Duodenal mucosa (tissue), 2 donors: ENCODE data around the gene MS4A4E.

Source experiments
- H3K27ac ChIP-seq: one replicate; pipeline ENCODE4 v1.7.0; 2013; ENCODE audit warnings: low read depth, low read length
- H3K27me3 ChIP-seq, 2 donors: one replicate each; pipeline ENCODE4 v1.7.0; 2013; ENCODE audit warnings: low read length in 2 of 2, control low read depth in 1 of 2; ENCODE audit not compliant: insufficient read depth in 2 of 2, control insufficient read depth in 1 of 2
- H3K36me3 ChIP-seq, 2 donors: one replicate each; pipeline ENCODE4 v1.7.0; 2013; ENCODE audit warnings: low read length in 2 of 2, control low read depth in 1 of 2; ENCODE audit not compliant: insufficient read depth in 2 of 2, control insufficient read depth in 1 of 2
- H3K4me1 ChIP-seq, 2 donors: one replicate each; pipeline ENCODE4 v1.7.0; 2013; ENCODE audit warnings: low read length in 2 of 2, control low read depth in 1 of 2; ENCODE audit not compliant: insufficient read depth in 2 of 2, control insufficient read depth in 1 of 2
- H3K4me3 ChIP-seq, 2 donors: one replicate each; pipeline ENCODE4 v1.7.0; 2013; ENCODE audit warnings: low read length in 2 of 2, low read depth in 1 of 2
- H3K9ac ChIP-seq, 2 donors: one replicate each; pipeline ENCODE4 v1.7.0; 2013; ENCODE audit warnings: low read length in 2 of 2, low read depth in 1 of 2
- H3K9me3 ChIP-seq, 2 donors: one replicate each; pipeline ENCODE4 v1.7.0; 2013; ENCODE audit warnings: low read length in 2 of 2, control low read depth in 1 of 2; ENCODE audit not compliant: control insufficient read depth in 1 of 2

MS4A4E gene

DNA sequence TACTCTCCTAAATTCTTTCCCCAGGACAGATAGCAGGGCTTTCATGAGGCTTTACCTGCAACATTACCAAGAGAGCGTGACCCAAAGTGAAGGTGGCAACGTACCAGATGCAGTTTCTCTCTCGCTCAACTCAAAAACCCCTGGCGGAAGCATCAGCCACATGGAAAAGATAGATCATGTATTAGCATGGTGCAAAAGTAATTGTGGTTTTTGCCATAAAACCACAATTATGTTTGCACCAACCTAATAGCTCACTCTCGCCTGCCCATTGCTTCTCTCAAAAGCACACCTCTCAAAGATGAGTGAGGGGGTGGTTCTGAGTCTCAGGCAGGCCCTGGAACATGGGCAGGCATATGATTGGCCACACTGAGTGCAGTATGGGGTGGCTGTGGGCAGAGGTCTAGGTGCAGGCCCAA is 67.1 kb downstream of the MS4A4E start:
- no peaks in the 10 kb centered on the region for H3K36me3 ChIP-seq
- H3K4me3 ChIP-seq: no peak overlapping the region
- H3K9me3 ChIP-seq: no peaks in the 10 kb centered on the region
- H3K27ac ChIP-seq: no peak overlapping the region
- H3K27me3 ChIP-seq: no peaks in the 10 kb centered on the region
- H3K4me1 ChIP-seq: no peaks in the 10 kb centered on the region
- H3K9ac ChIP-seq: no peak overlapping the region

DNA sequence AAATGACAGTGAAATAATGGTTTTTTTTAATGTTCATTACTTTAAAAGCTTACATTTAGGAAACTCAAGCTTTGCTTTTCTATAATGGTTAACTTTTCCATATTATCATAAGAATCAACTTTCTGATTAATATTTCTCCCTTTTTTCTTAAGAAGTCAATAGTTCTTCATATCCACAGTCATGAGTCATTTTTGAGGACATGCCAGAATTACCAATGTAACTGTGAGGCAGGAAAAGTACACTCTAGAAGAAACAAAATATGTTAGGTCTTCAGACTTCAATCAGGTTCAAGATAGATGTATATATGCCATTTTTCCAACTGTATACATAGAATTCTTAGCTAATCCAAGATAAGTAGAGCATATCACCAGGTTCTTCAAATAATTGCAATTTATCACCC is 70.9 kb downstream of the MS4A4E start:
- H3K27ac ChIP-seq: no peak overlapping the region
- H3K9me3 ChIP-seq: peaks cover 7% of the 10 kb centered on the region in 2 donors
- H3K27me3 ChIP-seq: no peaks in the 10 kb centered on the region
- no peak overlapping the region for H3K9ac ChIP-seq
- H3K4me3 ChIP-seq: no peak overlapping the region
- H3K36me3 ChIP-seq: no peaks in the 10 kb centered on the region
- no peaks in the 10 kb centered on the region for H3K4me1 ChIP-seq

DNA sequence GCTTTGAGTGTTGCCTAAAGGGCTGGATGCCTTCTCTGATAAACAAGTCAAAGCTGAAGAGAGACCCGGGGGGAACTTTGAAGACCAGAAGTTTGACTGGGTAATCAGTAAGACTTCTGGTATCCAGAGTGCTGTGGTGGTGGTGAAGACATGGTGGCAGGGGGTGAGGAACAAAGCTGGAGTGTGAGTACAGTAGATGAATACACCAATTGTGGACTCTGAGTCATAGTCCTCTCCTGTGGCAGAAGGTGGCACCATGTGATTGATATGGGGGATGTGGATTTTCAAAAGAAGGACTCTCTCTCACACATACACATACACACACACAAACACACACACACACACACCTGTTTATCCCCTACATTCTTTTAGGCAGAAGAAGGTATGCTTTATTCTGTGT is 72.4 kb downstream of the MS4A4E start:
- Histone ChIP-seq H3K4me3 (no peak overlapping the region), H3K27me3 (no peaks in the 10 kb centered on the region), H3K36me3 (no peaks in the 10 kb centered on the region), H3K9me3 (peaks cover 7% of the 10 kb centered on the region in 2 donors), H3K4me1 (no peaks in the 10 kb centered on the region), H3K9ac (no peak overlapping the region), H3K27ac (no peak overlapping the region)

DNA sequence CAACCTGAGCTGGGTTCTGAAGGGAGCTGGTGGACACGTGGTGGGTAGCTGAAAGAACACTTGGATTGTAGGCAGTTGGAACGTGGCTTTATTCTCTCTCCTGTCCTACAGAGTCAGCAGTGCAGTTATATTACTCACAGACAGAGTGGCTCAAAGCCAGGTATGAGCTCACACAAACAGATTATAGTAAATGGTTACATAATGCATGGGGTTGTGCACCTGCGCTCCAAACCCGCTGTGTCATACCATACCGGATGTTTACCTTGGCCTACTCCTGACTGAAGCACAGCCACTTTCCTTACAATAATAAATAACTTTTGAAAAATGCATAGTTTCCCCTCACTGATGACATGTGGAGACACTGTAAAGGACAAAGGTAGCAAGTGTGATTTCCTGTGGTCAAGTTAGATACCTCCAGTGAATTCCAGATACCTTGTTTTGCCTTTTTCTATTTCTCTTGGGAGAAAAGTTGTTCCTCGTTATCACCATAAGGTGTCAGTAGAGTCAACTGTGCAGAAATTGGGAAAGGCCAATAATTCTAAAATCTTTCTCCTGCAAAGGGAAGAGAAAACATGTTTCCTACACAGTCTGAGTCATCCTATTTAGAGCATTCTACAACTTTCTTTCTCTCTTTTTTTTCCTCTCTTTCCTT is 73.5 kb downstream of the MS4A4E start:
- no peak overlapping the region for H3K27ac ChIP-seq
- H3K27me3 ChIP-seq: no peaks in the 10 kb centered on the region
- H3K36me3 ChIP-seq: no peaks in the 10 kb centered on the region
- no peak overlapping the region for H3K9ac ChIP-seq
- H3K4me3 ChIP-seq: no peak overlapping the region
- H3K4me1 ChIP-seq: no peaks in the 10 kb centered on the region
- peaks cover 7% of the 10 kb centered on the region in 2 donors for H3K9me3 ChIP-seq

DNA sequence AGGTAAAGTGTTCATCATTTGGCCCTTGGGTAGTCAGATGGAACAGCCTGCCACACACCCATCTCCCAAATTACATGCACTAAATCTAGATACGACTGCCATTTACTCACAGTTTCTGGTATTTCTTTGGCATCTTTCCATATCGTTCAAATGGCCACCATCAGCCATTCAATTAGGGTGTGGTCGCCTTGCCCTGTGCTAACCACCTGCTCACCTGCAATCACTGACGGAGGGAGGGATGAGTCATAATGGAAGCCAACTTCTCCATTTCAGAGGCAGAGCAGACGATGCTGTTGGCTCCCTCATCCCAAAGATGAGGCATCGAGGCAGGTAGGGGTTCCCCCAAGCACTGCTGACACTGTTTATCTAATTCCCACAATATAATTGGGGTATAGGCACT is 74.6 kb downstream of the MS4A4E start:
- H3K9me3 ChIP-seq: peaks cover 7% of the 10 kb centered on the region in 2 donors
- no peak overlapping the region for H3K27ac ChIP-seq
- no peak overlapping the region for H3K9ac ChIP-seq
- no peaks in the 10 kb centered on the region for H3K27me3 ChIP-seq
- H3K4me3 ChIP-seq: no peak overlapping the region
- no peaks in the 10 kb centered on the region for H3K4me1 ChIP-seq
- H3K36me3 ChIP-seq: no peaks in the 10 kb centered on the region

DNA sequence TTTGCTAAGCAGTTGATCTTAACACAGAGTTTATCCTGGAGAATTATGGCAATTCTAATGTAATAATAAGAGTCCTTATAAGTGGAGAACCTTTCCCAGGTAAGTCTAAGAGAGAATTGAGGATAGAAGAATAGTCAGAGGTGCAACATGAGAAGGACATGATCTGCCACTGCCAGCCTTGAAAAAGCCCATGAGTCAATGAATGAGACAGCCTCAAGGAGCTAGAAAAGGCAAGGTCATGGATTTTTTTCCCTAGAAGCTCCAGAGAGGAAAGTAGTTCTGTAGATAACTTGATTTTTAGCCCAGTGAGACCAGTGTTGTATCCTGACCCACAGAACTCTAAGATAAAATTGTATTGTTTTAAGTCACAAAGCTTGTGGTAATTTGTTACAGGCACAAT is 77.0 kb downstream of the MS4A4E start:
- Histone ChIP-seq H3K4me3 (no peak overlapping the region), H3K9ac (no peak overlapping the region)

DNA sequence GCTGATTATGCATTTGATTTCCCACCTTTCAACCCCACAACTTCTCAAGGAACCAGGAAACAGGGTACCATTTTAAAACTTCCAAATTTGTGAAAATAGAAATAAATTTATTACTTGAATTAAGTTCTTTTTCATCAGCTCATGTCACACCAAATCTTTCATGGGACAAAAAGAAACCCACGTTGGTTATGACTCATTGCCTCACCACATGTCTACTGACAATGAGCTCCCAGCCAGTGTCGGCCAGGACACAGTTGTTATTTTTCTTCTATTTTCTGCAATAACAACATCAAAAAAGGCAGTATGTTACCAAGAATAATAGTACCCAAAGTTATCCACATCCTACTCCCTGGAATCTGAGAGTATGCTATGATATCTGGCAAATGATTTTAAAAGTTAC is 77.4 kb downstream of the MS4A4E start:
- Histone ChIP-seq H3K9ac (no peak overlapping the region), H3K27me3 (no peaks in the 10 kb centered on the region), H3K27ac (no peak overlapping the region)

More for the DNA sequence above, 77.0 kb downstream of the MS4A4E start:
- Histone ChIP-seq H3K9me3 (peaks cover 7% of the 10 kb centered on the region in 2 donors), H3K4me1 (no peaks in the 10 kb centered on the region), H3K36me3 (no peaks in the 10 kb centered on the region), H3K27ac (no peak overlapping the region), H3K27me3 (no peaks in the 10 kb centered on the region)

DNA sequence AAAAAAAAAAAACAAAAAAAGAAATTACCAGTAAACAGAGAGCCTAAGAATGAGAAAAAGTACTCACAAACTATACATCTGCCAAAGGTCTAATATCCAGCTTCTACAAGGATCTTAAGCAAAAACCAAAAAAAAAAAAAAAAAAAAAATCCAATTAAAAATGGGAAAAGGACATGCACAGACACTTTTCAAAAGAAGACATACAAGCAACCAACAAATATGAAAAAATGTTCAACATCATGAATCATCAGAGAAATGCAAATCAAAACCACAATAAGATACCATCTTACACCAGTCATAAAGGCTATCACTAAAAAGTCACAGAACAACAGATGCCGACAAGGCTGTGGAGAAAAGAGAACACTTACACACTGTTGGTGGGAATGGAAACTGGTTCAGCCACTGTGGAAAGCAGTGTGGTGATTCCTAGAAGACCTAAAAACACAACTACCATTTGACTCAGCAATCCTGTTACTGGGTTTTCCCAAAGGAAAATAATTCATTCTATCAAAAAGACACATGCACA is 78.3 kb downstream of the MS4A4E start:
- no peaks in the 10 kb centered on the region for H3K27me3 ChIP-seq
- no peak overlapping the region for H3K27ac ChIP-seq
- peaks cover 5 to 7% of the 10 kb centered on the region in 2 donors for H3K9me3 ChIP-seq
- H3K36me3 ChIP-seq: no peaks in the 10 kb centered on the region
- H3K9ac ChIP-seq: no peak overlapping the region
- no peaks in the 10 kb centered on the region for H3K4me1 ChIP-seq
- H3K4me3 ChIP-seq: no peak overlapping the region

More for the DNA sequence above, 77.4 kb downstream of the MS4A4E start:
- Histone ChIP-seq H3K36me3 (no peaks in the 10 kb centered on the region), H3K9me3 (peaks cover 7% of the 10 kb centered on the region in 2 donors), H3K4me3 (no peak overlapping the region), H3K4me1 (no peaks in the 10 kb centered on the region)

DNA sequence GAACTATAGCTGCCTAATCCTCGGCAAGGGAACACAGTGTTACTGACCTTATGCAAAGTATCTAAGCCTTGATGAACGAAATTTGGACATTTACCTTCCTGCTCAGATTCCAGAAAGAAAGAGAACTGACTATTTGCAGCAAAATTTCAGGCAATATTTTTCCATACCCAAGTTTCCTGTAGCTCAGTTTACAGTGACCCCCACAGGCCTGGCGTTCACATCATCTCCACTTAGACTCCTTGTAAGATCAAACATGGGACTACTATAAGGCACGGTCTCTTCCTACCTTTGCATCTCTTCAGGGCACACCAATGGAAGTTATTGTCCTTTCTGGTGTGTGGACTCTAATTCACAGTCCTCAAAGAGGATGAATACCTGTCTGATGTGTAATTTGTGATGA is 81.2 kb downstream of the MS4A4E start:
- no peaks in the 10 kb centered on the region for H3K27me3 ChIP-seq

DNA sequence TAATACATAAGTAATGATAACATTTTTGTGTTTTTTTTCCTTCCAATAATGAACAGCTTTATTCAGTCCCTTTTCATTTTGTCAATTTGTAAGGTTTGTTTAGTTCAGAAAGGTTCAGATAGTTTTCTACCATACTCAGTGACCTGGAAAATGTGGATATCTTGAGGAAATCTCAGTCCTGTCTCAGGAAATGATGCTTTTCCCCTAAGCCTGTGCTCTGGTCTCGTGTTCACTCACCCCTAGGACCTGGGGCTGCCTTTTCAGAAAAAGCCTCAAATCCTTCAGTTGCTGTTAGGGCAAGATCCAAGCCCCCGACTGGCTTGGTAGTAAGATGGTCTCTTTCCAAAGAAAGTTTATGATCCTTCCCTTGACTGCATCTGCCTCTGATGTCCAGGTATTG is 81.8 kb downstream of the MS4A4E start:
- no peaks in the 10 kb centered on the region for H3K4me1 ChIP-seq
- no peak overlapping the region for H3K9ac ChIP-seq
- no peaks in the 10 kb centered on the region for H3K27me3 ChIP-seq
- no peak overlapping the region for H3K4me3 ChIP-seq
- H3K36me3 ChIP-seq: no peaks in the 10 kb centered on the region
- H3K27ac ChIP-seq: no peak overlapping the region
- no peaks in the 10 kb centered on the region for H3K9me3 ChIP-seq

More for the DNA sequence above, 81.2 kb downstream of the MS4A4E start:
- H3K27ac ChIP-seq: no peak overlapping the region
- H3K9me3 ChIP-seq: no peaks in the 10 kb centered on the region
- H3K4me3 ChIP-seq: no peak overlapping the region
- no peak overlapping the region for H3K9ac ChIP-seq
- no peaks in the 10 kb centered on the region for H3K4me1 ChIP-seq
- H3K36me3 ChIP-seq: no peaks in the 10 kb centered on the region
